GM12874 (cell line): Measurements from ENCODE around the gene MCM7.

Experiments
- TF ChIP-seq, protein P1 (sequence below): IDR thresholded peaks from 2 replicates; pipeline ENCODE4 v1.5.1; 2011; ENCODE audit warnings: low read depth, mild to moderate bottlenecking, control low read depth, low read length, moderate library complexity; ENCODE audit not compliant: insufficient read depth

The MCM7 gene

GRCh38 chr7:100107890-100108289 is 6.7 kb upstream of the MCM7 start:
- TF ChIP-seq, protein P1, sequence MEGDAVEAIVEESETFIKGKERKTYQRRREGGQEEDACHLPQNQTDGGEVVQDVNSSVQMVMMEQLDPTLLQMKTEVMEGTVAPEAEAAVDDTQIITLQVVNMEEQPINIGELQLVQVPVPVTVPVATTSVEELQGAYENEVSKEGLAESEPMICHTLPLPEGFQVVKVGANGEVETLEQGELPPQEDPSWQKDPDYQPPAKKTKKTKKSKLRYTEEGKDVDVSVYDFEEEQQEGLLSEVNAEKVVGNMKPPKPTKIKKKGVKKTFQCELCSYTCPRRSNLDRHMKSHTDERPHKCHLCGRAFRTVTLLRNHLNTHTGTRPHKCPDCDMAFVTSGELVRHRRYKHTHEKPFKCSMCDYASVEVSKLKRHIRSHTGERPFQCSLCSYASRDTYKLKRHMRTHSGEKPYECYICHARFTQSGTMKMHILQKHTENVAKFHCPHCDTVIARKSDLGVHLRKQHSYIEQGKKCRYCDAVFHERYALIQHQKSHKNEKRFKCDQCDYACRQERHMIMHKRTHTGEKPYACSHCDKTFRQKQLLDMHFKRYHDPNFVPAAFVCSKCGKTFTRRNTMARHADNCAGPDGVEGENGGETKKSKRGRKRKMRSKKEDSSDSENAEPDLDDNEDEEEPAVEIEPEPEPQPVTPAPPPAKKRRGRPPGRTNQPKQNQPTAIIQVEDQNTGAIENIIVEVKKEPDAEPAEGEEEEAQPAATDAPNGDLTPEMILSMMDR = no peak

DNA sequence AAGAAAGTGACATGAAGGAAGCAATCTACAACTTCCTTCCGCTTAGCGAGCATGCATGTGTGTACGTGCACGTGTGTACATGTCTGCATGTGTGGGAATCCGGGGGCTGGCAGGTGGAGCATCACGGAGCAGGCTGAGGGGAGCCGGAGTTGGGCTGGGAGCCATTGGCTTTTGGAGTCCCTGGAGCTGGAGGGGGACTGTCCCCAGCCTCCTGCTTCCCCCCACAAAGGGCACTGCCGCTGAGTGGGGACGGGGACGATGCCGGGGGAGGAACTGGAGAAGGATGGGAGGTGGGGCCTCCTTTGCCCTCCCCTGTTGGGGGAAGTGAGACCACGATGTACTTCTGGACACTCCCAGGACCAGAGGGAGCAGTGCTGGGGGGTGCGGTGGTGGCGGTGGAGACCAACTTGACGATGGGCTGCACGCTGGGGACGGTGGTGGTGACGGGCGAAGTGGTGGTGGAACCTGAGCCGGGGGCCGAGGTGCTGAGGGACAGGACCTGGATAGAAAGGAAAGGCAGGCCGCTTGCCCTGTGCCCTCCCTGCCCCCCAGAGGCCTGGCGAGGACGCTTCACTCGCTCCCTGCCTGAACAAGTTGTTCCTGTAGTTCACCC is 6.0 kb upstream of the MCM7 start:
- TF ChIP-seq, protein P1 = no peak

GRCh38 chr7:100106633-100107032 is 5.4 kb upstream of the MCM7 start:
- TF ChIP-seq, protein P1 = no peak

DNA sequence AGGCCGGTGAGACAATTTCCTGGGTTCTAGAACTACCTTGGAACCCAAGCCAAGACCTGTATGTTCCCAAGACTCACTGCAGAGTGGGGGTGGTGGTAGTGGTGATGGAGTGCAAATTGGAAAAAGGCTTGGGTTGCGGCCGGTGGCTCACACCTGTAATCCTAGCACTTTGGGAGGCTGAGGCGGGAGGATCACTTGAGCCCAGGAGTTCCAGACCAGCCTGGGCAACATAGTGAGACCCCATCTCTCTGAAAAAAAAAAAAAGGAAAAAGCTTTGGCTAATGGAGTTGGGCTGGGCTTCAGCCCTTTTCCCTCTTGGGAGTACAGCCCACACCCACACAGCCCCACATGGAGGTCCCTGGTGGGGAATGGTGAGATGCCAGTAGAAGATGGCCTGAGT is 4.3 kb upstream of the MCM7 start:
- TF ChIP-seq, protein P1 = no peak

GRCh38 chr7:100102950-100103840 is 2.0 kb upstream of the MCM7 start:
- TF ChIP-seq, protein P1 = no peak

GRCh38 chr7:100100420-100101015 is 679 bp downstream of the MCM7 start:
- TF ChIP-seq, protein P1 = no peak

DNA sequence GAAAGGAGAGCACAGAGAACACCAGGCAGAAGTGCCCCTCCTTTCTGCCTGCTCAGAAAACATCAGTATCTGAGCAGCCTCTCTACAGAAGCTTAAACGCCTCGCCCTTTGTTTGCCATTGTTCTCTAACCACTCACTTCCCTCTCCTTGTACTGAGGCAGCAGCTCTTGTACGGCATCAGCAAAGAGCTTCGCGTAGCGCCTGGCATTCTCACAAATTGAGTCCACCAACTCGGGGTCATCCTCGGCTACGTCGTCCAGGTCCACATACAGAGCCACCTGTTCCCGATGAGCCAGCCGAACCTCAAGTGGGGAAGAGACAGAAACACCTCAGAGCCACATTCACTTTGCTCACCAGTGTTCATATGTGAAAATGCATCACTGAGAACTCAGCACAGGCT is 1.7 kb downstream of the MCM7 start:
- TF ChIP-seq, protein P1 = no peak
